Ramos (cell line): ENCODE results near the gene ESRP2.

ENCODE experiments used
- in situ Hi-C: fragments of 300-500 bp; cut with MboI; formaldehyde crosslinking; loops from one replicate; pipeline ENCODE4 v1.14.3; 2022; ENCODE audit warnings: low sequenced_read_pairs; ENCODE audit not compliant: unreplicated experiment

ESRP2 gene

GRCh38 chr16:68264128-68265077 is 28.5 kb upstream of the ESRP2 start, which contains the start of gene SLC7A6:
Gene SLC7A6 (plus strand): TSS chr16:68264526. CDS start chr16:68274727, 10,201 bp downstream.
- in situ Hi-C loops: no loop called here

DNA sequence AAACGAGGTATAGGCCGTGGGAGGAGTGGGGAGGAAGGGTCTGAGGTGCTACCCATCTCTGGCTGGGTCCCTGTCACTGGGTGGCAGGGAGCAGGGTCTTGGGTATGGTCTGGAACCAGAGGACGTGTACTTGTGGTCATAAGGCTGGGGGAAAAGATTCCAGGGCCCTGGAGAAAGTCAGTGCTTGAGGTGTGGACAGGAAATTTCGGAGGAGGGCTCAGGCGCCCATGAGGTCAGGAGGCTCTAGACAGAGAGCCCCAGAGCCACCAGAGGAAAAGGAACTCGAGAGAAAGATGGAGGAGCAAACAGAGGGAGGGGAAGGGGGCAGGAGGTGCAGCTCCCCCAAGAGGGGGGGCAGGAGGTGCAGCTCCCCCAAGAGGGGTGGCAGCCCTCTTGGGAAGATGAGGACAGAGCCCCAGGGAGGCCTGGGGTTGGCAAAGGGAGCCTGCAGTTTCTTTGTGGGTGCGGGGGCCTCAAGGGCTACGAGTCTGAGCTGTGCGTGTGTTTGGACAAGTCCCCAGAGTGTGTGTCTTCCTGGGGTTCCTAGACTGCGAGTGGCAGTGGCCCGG is 27.7 kb upstream of the ESRP2 start:
- in situ Hi-C loops: no loop called here

DNA sequence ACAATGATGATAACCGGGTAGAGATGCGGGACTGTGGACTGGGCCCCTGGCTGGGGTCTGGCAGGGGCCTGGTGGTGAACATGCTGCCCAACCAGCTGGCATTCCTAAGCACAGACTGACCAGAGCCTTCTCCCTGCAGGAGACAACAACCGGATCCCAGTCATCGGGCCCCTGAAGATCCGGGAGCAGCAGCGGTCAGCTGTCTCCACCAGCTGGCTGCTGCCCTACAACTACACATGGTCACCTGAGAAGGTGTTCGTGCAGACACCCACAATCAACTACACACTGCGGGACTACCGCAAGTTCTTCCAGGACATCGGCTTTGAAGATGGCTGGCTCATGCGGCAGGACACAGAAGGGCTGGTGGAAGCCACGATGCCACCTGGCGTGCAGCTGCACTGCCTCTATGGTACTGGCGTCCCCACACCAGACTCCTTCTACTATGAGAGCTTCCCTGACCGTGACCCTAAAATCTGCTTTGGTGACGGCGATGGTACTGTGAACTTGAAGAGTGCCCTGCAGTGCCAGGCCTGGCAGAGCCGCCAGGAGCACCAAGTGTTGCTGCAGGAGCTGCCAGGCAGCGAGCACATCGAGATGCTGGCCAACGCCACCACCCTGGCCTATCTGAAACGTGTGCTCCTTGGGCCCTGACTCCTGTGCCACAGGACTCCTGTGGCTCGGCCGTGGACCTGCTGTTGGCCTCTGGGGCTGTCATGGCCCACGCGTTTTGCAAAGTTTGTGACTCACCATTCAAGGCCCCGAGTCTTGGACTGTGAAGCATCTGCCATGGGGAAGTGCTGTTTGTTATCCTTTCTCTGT is 23.3 kb upstream of the ESRP2 start:
- in situ Hi-C loops: no loop called here

- in situ Hi-C loops: no loop called here
These were observed 22.2 kb upstream of the ESRP2 start for GRCh38 chr16:68257906-68258800.

DNA sequence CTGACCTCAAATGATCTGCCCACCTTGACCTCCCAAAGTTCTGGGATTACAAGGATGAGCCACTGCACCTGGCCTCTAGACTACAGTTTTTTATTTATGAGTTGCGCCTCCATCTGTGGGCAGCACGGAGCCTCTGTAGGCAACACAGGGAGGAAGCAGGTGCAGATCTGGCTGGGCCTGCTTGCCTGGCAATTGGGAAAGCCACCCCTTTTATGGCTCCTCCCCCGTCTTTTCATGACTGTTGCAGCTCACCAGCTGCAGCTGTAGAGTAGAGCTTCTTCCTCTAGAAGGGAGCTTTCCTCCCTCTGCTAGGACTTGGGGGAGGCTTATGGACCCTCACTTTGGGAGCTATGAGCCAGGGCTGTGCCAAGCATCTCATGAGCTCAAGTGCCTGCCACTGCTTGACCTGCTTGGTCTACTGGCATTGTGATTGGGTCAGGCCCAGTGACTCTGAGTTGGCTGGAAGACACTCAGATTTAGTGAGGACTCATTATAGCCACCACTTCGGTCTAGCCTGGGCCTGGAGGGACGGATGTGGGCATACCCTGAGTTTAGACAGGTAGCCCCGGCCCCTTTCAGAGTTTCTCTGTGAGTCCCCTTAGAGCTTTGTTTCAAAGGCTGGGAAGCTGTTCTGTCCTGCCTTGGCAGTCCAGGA is 21.5 kb upstream of the ESRP2 start:
- in situ Hi-C loops: no loop called here

DNA sequence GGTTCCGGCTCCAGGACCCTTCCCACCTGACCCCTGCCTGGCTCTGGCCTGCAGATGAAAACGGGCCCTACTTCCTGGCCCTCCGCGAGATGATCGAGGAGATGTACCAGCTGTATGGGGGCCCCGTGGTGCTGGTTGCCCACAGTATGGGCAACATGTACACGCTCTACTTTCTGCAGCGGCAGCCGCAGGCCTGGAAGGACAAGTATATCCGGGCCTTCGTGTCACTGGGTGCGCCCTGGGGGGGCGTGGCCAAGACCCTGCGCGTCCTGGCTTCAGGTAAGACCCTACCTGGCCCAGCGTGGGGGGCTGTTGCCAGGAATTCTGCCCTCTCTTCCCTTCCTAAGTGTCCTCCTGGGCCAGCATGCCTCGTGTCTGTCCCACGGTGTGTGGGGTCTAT is 19.8 kb upstream of the ESRP2 start:
- in situ Hi-C loops: no loop called here

DNA sequence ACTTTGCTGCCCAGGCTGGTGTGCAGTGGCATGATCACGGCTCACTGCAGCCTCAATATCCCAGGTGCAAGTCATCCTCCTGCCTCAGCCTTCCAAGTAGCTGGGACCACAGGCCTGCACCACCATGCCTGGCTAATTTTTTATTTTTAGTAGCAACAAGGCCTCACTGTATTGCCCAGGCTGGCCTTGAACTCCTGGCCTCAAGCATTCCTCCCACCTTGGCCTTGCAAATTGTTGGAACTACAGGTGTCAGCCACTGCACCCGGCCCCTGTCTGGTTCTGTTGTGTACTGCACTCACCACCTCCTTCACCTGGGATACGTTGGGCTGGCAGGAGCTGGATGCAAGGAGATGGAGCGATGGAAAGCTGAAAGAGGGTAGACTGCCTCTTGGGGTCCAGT is 17.8 kb upstream of the ESRP2 start:
- in situ Hi-C loops: no loop called here

DNA sequence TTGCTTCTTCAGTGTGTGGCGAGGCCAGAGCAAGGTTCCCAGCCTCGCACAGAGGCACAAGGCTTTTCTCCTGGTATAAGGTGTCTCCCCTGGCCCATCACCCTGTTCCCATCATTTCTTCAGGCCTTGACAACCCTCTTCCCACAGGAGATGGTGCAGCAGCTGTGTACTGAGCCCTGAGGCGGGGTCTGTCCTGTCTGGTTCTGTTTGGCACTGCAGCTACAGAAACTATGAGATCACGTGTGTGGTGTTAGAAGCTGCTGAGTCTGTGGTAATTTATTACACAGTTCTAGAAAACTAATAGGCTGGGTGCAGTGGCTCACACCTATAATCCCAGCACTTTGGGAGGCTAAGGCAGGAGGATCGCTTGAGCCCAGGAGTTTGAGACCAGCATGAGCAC is 16.5 kb upstream of the ESRP2 start:
- in situ Hi-C loops: no loop called here

GRCh38 chr16:68251832-68252231 is 15.9 kb upstream of the ESRP2 start:
- in situ Hi-C loops: no loop called here

DNA sequence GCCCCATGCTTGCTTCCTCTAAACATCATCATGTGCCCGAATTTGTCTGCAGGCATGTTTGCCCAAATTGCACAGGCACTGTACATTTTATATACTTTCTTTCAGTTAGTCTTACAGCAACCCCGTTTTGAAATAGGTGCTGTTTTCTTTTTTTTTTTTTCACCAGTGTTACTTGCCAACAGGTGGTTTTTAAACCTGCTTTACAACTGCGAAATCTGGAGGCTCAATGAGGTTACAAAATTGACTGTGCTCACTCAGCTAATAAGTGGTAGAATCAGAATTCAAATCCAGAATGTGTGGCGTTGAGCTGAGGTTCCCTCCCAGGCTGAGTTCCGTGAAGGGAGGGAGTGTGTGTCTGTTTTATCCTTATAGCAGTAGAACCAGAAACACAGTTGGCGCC is 15.0 kb upstream of the ESRP2 start:
- in situ Hi-C loops: no loop called here

- in situ Hi-C loops: no loop called here
These were observed 13.4 kb upstream of the ESRP2 start for GRCh38 chr16:68249371-68249770.

DNA sequence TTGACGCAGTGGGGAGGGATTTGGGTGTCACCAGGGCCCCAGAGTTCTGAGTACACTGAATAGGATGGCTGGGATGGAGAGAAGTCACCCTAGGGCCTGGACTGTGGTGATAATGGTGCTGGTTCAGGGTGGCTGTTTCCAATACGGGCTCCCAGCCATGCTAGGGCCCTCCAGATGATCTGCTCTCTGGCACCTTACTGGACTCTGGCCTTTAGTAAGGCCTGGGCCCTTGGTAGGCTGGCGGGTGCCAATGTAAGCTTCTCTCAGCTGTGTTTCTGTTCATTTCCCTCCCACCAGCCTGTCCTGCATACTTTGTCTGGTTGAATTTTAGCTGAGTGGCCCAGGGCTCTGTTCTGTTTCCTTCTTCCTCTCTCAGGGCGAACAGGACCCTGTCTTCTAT is 12.0 kb upstream of the ESRP2 start:
- in situ Hi-C loops: no loop called here

DNA sequence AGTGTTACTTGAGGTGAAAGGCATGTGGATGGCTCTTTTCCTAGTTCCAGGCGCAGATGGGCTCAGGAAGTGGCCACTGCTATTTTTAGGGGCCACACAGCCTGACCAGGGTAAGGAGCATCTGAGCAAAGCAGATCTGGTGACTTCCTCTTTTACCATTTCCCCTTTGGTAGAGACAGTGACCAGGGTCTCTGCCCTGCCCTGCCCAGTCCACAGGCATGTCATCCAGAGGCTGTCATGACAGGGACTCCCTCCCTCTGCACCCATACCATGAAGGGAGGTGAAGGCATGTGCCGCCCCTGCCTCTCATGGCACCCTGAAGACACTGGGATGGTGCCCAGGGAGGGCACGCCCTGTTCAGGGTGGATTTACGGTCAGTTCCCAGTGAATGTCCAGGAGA is 11.5 kb upstream of the ESRP2 start:
- in situ Hi-C loops: no loop called here

DNA sequence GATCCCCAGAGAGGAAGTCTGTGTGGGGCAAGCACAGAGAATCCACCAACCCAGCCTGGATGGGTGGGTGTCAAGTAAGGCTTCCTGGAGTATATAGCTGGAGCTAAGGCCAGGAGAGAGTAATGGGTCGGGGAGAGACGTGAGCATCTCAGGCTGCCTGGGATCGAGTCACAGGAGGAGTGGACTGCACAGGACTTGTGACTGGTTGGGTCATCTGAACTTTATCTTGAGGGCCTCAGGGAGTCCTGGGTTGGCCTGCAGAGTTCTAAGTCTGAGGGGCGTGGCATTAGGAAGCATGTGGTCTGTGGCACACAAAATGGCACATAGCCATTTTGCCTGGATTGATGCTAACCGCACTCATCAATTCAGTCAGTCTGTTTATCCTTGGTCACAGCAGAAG is 10.7 kb upstream of the ESRP2 start:
- in situ Hi-C loops: no loop called here

- in situ Hi-C loops: no loop called here
These were observed 10.2 kb upstream of the ESRP2 start for GRCh38 chr16:68246121-68246520.

DNA sequence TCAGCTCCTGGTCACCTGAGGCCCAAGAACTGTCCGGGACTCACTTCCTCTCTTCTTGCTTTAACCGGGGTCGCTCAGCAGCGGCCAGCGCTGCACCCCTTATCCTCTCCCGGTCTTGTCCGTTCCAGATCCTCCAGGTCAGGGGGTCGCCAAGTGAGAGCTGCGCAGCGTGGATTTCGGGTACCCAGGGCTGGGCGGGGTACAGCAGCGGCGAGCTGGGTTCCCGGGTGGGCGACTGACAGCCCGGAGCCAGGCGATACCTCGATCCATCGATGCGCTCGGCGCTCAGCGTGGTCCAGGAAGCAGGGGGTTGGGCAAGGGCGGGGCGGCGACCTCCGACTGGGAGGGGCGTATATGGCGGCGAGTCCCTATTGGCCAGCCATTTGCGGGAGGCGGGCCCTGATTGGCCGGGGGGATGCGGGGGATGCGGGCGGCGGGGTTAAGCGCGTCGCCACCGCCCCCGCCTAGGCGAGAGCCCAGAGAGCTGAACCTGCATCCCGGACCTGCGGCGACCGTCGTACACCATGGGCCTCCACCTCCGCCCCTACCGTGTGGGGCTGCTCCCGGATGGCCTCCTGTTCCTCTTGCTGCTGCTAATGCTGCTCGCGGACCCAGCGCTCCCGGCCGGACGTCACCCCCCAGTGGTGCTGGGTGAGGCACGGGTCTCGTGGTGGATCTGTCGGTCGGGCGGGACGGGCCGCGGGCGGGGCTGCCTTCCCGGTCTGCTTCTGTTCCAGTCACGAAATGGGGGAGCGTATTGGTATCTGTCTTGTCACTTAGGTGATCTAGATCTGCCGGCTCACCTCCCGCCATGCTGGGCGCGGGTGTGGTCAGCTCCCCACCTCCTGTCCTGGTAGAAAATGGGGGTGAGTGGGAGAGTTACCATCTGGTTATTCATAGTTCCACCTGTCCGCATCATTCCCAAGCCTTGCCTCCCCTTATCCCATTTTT is 9.3 kb upstream of the ESRP2 start, which contains the start of gene PLA2G15:
TSS of gene PLA2G15 (plus strand) at position 471 of the 951 bp plus-strand sequence. CDS start at position 525, 54 bp downstream.
- in situ Hi-C loops: loop anchor here (5.0 kb wide), 1 partner anchor 87 kb away; no protein-coding TSS in a partner anchor

DNA sequence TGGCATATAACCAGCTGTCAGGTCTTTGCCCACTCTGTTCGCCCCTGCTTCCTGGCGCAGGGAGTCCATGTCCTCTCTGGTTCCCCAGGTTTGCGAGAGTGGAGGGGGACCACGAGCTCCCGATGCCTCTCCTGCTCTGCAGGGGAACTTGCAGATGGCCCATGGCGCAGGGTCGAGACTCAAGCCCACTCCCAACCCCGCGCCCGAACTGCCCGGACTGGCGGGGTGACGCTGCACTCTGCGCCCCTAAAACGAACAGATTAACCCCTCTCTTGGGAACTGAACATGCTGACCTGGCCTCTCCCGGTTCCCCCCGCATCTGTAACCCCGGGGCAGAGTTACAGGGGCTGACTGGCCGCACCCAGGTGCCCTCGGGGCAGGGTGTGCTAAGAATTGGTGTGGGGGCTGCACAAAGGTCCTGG is 8.6 kb upstream of the ESRP2 start:
- in situ Hi-C loops: loop anchor here (5.0 kb wide), 1 partner anchor 88 kb away; no protein-coding TSS in a partner anchor
